GM12892 (cell line): Measurements from ENCODE around the gene IGFBP7.

Experiments
- POLR2A ChIP-seq: IDR thresholded peaks from 2 replicates; pipeline ENCODE4 v1.6.1; 2011; ENCODE audit warnings: low read depth, low read length, control low read depth
- POLR2AphosphoS5 ChIP-seq: IDR thresholded peaks from 2 replicates; pipeline ENCODE4 v1.6.1; 2011; ENCODE audit warnings: low read depth, low read length, control low read depth

- TF ChIP-seq POLR2AphosphoS5 (no peak), POLR2A (no peak)
Observed at GRCh38 chr4:57097711-57098110, 12.5 kb downstream of the IGFBP7 start.
